Ectodermal cell (in vitro differentiated cells): Measurements from ENCODE around the gene GCG.

Experiments used
- H3K27ac ChIP-seq: 2 replicates; pipeline ENCODE4 v1.7.0; 2013; ENCODE audit warnings: mild to moderate bottlenecking, low read depth, low read length; ENCODE audit not compliant: insufficient read depth, poor library complexity, severe bottlenecking
- H3K27me3 ChIP-seq: 2 replicates; pipeline ENCODE4 v1.7.0; 2013; ENCODE audit warnings: mild to moderate bottlenecking, low read length; ENCODE audit not compliant: insufficient read depth, control insufficient read depth, poor library complexity, severe bottlenecking
- H3K36me3 ChIP-seq: one replicate; pipeline ENCODE4 v1.7.0; 2013; ENCODE audit warnings: low read length; ENCODE audit not compliant: control insufficient read depth, insufficient read depth
- H3K4me1 ChIP-seq: one replicate; pipeline ENCODE4 v1.7.0; 2013; ENCODE audit warnings: low read length; ENCODE audit not compliant: control insufficient read depth, insufficient read depth
- H3K4me3 ChIP-seq: 2 replicates; pipeline ENCODE4 v1.7.0; 2013; ENCODE audit warnings: low read depth, low read length, control low read depth; ENCODE audit not compliant: insufficient read depth
- H3K9me3 ChIP-seq: 2 replicates; pipeline ENCODE4 v1.7.0; 2013; ENCODE audit warnings: mild to moderate bottlenecking, low read length, moderate library complexity; ENCODE audit not compliant: control insufficient read depth
- WGBS, 2 experiments: methylation state at CpG; one replicate each; pipeline ENCODE4 v1.1.7; 2013; ENCODE audit warnings: missing lambda C conversion rate in 2 of 2; 5-methylcytosine and 5-hydroxymethylcytosine counted together

GCG gene

DNA sequence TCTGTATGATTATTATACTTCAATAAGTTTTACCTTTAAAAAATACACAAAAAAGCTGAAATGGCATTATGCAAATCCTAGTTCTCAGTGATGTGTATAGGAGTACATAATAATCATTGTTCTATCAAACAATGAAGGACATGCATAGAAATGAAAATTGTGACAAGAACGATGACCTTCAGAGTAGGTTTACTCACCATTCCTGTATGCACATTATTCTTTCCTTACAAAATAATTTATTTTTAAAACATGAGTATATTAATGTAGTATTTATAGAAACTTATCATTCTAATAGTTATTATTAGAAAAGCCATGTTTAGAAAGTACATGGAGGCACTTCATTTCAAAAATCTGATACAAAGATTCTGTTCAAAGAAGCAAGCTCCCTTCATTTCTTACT, 45.3 kb downstream of the GCG start:
- Histone ChIP-seq H3K4me1 (no peaks in the 10 kb centered on the region), H3K27ac (no peak overlapping the region), H3K27me3 (no peaks in the 10 kb centered on the region), H3K36me3 (no peaks in the 10 kb centered on the region), H3K4me3 (no peak overlapping the region), H3K9me3 (no peaks in the 10 kb centered on the region)
- 100% methylated on average over 1 of the region's 1 CpG; no CpG with 5 or more reads in 1 of the 2 experiments for WGBS, 2 experiments

GRCh38 chr2:162106146-162106551, 45.9 kb downstream of the GCG start:
- Histone ChIP-seq H3K4me1 (no peaks in the 10 kb centered on the region), H3K4me3 (no peak overlapping the region), H3K27me3 (no peaks in the 10 kb centered on the region), H3K27ac (no peak overlapping the region), H3K9me3 (no peaks in the 10 kb centered on the region), H3K36me3 (no peaks in the 10 kb centered on the region)
- WGBS, 2 experiments: 81 to 94% methylated on average over 3 of the region's 3 CpGs

- no peaks in the 10 kb centered on the region for H3K27me3 ChIP-seq
- H3K4me3 ChIP-seq: no peak overlapping the region
- no peaks in the 10 kb centered on the region for H3K9me3 ChIP-seq
- no peak overlapping the region for H3K27ac ChIP-seq
- no peaks in the 10 kb centered on the region for H3K36me3 ChIP-seq
- no peaks in the 10 kb centered on the region for H3K4me1 ChIP-seq
- WGBS, 2 experiments: 94% methylated on average over 3 of the region's 3 CpGs
These were observed 48.5 kb downstream of the GCG start for GRCh38 chr2:162103443-162104009.

GRCh38 chr2:162100579-162100978, 51.5 kb downstream of the GCG start:
- Histone ChIP-seq H3K4me3 (no peak overlapping the region), H3K27ac (no peak overlapping the region), H3K9me3 (no peaks in the 10 kb centered on the region), H3K4me1 (no peaks in the 10 kb centered on the region), H3K27me3 (no peaks in the 10 kb centered on the region), H3K36me3 (no peaks in the 10 kb centered on the region)
- WGBS, 2 experiments: 100% methylated on average over 1 of the region's 1 CpG

- 95 to 97% methylated on average over 4 of the region's 5 CpGs for WGBS, 2 experiments
- H3K4me1 ChIP-seq: no peaks in the 10 kb centered on the region
These were observed 52.2 kb downstream of the GCG start for GRCh38 chr2:162099836-162100235.

More at GRCh38 chr2:162099836-162100235, 52.2 kb downstream of the GCG start:
- no peak overlapping the region for H3K4me3 ChIP-seq
- no peaks in the 10 kb centered on the region for H3K27me3 ChIP-seq
- no peaks in the 10 kb centered on the region for H3K36me3 ChIP-seq
- H3K9me3 ChIP-seq: no peaks in the 10 kb centered on the region
- H3K27ac ChIP-seq: no peak overlapping the region
